GM18867 (cell line): Measurements from ENCODE around the gene HERC2.
"Not testable (repeated sequence)": the region's sequence is repeated elsewhere in the genome, so short reads cannot be mapped to it uniquely, and the experiment has no call there.

Experiments used
- ATAC-seq: cut with Tn5 transposase; IDR thresholded peaks from one replicate; pipeline ENCODE4 v1.9.1; 2021; ENCODE audit warnings: mild to moderate bottlenecking, moderate library complexity; ENCODE audit not compliant: unreplicated experiment

The HERC2 gene

DNA sequence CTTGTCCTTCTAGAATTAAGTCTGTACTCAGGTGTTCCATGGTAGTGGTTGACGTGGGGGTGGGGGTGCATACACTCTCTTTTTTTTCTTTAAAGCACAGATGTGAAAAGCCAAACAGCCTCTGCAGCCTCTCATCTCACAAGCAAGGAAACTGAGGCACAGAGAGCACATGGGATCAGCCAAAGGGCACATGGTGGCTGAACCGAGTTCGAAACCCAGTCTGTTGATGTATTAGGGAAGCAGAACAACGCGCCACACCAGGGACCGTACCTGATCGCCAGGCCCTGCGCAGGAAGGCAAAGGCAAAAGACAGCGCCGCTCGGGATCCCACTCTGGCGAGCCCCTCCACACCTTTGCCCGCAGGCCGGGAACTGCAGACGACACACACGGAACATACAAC is 47.3 kb downstream of the HERC2 start:
- ATAC-seq = no peak

DNA sequence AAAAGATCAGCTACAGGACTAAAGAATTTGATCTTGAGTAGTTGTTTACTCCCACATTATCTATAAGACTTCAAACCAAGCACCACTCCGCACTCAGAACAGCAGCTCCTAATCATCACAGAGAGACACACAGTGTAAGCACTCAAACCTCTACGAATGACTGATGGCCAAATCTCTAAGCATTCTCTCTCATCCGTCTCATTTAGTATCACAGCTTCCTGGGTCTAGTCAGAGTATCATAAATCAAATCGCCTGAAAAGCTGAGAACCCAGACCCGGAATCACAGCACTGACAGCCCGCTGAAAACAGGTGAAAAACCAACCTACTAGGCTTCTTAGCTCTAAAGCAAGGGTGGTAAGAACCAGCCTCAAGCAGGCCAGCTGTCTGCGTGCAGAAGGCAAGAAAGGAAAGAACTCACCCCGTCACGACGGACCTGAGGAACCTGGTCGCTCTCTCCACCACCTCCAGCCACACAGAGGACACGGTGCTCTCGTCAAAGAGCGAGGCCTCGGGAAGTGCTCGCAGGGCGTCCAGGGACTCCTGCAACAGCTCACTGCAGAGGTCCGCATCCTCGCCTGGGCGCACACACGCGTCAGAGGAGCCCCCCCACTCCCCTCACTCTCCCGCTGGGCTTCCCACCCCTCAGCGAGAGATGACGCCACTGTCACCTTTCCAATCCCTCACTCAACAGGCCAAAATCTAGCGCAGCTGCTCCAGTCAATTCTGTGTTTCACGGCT is 47.9 kb downstream of the HERC2 start:
- no peak for ATAC-seq

DNA sequence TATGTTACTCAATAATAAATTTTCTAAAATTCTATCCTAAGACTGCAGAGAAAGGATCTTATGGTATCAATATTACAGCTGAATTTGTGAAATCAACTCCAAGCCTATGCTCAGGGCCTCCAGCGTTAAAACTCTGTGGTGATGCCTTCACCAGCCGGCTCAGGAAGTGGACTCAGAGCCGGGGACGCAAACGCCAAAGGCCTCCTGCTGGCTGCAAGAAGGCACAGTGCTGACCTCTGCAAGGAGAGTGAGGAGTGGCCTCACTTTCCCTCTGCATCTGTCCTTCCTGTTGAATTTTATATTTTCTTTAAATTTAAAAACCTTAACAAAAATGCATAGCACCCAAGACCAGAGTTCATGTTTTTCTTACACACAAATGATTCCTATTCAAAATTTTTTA is 48.5 kb downstream of the HERC2 start:
- no peak for ATAC-seq

DNA sequence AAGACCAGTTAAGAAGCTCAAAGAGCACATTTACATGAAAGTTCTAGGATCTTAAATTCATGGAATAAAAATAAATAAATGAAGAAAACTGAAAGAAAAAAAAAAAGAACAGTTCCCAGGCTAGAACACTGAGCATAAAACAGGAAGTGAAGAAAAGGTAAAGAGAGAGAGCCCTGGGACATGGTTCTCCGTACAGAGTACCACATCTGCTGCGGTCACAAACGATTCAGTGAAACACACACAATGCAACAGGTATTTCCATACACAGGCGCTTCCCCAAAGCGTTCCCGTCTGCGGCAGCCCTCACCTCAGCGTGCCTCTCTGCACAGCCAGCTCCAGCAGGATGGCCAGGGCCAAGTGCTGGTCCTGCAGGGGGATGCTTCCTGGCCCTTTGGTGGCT is 49.4 kb downstream of the HERC2 start:
- no peak for ATAC-seq

DNA sequence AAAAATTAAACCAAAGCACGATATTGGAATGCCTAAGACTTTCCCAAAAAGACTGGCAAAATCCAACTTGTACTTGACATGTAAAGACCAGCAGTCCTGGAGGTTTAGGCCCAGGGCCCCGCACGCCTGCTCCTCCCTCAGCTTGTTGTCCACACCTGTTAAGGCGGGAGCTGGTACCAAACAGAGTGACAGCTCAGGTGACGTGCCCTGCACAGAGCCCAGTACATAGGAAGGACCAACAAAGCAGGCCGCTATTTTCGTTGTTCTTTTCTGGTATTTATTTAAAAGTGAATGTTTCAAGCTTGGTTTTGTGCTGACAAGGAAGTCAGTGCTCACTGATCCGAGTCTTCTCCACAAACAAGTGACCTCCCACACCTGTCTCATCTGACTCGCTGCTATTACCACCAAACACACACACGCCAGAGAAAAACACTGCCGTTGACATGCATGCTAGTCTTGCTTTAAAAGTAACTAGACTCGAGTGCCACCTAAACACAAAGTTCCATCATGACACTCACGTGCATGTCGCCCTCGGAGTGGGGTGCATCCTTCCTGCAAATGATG is 50.2 kb downstream of the HERC2 start:
- ATAC-seq = no peak

DNA sequence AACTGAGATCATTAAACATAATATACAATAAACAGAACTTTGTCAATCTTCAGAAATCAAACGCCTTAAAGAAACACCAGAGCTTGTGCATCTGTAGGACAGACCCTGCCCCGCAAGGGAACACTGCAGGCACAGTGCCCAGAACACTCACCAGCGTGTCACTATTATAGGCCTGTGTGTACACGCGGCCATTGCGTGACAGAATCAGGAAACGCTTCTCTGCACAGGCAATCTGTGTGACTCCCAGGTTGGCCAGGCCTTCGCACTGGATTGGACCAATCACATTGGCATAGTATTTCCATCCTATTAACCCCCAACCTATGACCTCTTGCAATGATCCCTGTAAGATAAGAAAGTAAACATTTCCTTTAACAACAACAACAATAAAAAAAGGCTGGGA is 52.9 kb downstream of the HERC2 start:
- no peak for ATAC-seq

DNA sequence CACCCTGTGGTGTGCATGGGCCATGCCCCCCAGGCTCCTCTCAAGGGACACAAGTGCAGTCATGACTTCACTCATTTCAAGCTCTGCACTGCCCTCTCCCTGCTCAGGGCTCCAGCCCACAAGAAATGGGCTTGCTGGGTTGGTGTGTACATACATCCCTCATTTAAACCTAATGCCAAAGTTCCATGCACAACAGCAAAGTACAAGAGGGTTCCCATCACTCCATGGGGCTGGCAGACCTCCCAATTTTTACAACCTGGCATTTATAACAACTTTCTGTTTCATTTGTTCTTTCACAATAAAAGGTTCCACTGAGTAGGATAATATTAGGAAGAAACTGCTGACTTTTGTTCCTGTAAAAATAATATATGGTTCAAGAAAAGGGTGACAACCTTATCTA is 54.3 kb downstream of the HERC2 start:
- ATAC-seq = no peak

DNA sequence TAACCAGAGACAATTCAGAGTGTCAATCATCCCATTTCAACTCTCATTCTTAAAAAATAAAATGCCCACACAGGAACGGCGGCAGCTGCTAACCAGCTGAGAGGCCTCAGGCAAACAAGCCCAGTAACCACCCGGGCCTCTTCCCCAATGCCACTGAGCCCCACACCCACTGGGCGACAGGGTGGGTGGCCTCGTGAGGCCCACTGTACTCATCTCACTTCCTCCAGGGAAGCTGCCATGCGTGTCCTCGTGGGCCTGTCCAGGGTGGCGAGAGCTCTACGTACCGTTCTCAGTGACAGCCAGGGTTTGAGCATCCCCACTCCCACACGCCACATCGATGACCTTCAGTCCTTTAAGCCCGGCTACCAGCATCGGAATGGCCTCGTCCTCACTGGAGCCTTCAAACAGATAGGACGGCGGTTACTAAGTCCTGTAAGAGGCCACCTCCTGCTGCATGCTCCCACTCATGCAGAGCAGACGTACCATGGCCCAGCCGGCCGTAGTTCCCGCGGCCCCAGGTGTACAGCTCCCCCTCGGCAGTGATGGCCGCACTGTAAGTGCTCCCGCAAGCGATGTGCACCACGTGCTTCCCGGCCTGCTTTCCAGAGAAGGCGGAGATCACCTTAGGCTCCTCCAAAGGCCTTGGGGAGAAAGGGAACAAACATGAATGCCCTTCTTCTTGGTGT is 56.5 kb downstream of the HERC2 start:
- ATAC-seq = peak; percentile 39

DNA sequence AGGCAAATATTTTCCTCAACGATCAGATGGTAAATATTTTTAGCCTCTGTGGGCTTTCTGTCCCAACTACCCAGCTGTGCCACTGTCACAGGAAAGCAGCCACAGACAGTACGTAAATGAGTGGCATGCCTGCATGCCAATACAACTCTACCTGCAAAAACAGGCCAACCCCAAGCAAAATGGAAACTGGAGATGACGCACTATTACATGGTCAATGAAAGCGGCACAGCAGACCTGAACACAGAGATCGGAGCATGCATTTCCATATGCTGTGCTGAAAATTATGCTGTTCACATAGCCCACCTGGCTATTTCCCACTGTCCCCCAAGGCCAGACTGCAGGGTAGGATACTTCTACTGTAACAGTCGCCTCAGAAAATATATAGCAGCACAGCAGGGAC is 57.8 kb downstream of the HERC2 start:
- ATAC-seq = no peak

DNA sequence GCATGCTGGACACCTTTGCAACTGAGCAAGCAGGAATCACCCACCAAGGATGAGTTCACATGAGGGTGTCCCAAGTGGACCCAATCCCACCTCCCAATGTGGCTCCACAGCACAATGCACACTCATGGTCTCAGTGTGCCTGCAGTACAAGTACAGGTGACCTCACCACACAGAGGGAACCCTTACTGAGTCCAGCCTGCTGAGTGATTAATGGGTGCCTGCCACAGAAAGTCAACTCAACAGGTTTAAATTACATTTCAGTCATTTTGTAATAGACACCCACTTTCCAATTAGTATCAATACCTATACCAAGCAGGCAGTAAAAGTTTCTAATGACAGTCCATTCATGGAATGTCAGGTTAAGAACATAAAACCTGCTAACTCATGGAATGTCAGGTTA is 59.5 kb downstream of the HERC2 start:
- ATAC-seq = no peak

DNA sequence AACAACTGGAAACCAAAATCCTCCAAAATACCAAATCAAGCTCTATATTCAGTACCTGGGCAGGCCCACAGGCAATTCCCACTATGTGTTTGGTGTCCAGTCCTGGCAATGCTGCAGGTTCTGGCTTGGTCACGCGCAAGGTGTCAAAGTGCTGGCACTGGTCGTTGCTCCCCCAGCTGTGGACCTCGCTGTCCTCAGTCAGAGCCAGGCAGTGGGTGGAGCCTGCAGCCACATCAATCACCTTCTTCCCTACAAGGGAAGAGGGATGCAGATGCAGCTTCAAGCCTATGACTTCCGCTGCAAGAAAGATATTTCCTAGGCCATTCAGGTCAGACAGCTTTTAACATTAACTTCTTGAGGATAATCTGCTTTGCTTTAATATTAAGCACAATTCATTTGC is 61.3 kb downstream of the HERC2 start:
- ATAC-seq = no peak

DNA sequence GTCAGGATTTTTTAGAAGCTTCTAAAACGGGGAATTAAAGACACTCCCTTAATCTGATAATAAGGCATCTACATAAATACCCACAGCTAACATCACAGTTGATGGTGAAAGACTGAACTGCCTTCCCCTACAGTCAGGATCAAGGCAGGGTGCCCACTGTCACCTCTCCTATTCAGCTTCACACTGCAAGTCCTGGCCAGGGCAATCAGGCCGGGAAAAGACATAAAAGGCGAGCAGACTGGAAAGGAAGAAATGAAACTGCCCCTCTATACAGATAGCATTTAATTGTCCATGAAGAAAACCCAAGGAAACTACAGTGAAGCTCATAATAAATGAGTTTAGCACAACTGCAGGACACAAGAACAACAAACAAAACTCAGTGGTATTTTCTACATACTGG is 61.7 kb downstream of the HERC2 start:
- ATAC-seq = no peak

DNA sequence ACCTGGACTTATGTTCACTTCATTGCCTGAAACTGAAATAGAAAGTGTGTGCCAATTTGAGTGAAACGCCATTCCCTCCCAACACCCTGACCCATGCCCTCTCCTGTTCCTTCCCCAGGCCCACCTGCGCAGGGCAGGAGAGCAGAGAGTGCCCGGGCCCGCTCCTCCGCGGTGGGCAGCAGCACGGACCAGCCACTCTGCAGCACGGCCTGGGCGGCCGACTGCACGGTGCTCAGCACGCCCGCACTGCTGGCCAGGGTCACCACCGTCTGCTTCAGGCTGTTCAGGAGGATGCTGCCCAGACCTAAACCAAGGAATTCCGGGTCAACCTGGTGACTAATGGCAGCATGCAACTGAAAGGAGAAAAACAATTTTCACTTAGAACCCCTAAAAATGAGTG is 66.0 kb downstream of the HERC2 start:
- no peak for ATAC-seq

DNA sequence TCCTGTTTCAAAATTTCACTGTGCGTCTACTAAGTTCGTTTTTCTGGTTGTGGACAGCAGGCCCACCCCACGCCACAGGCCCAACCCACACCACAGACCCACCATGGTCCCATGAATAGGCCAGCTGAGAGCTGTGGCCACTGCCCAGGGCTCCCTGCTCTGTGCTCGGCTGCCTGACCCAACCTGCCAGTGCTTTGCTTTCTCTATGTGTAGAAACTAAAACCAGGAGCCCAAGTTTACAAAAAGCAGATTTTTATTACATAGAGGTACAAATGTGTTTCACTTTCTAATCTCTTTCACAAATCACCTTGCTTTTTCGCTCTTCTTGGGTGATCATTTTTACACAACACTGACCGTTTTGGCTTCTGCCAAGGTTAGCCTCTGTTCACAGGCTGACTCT is 69.1 kb downstream of the HERC2 start:
- peak; percentile 97 for ATAC-seq

DNA sequence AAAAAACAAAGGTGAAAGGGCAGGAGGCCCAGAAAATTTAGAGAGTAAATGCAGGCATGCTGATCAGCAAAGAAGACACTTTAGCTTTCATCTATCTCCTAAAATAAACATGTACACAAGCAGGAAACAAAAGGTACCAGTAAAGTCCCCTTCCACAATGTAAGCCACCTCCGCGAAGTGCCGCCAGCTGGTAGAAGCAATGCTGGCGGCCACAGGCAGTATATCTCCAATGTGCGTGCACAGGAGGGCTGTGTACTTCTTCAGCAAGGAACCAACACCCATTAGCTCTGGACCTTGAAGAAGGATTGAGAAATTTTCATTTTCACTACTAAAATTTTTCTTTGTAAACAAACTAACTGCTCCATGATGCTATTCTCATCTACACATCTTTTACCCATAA is 75.4 kb downstream of the HERC2 start:
- no peak for ATAC-seq

DNA sequence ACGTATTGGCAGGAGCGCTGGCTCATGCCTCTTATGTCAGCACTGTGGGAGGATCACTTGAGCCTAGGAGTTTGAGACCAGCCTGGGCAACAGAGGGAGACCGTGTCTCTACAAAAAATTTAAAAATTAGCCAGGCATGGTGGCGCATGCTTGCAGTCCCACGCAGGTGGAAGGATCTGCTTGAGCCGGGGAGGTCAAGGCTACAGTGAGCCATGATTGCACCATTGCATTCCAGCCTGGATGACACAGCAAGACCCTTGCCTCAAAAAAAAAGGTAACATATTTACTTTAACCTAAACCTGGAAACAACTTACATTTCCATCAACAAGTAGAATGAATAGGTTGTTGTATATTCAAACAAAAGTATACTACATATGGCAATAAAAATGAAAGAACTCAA is 78.1 kb downstream of the HERC2 start:
- no peak for ATAC-seq

DNA sequence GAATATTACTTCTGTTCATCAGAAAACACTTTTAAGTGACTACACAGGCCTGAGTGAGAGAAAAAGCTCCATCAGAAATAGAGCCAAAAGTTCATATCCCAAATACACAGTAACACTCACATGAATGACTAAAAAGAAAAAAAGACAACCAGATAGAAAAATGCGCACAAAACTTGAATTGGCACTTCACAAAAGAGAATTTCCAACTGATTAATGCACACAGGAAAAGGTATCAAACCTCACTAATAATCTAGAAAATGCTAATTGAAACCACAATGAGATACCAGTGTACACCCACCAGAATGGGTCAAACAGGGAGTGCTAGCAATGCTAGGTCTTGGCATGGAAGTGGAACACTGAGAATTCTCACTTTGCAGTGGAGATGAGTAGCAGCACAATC is 78.6 kb downstream of the HERC2 start:
- no peak for ATAC-seq

DNA sequence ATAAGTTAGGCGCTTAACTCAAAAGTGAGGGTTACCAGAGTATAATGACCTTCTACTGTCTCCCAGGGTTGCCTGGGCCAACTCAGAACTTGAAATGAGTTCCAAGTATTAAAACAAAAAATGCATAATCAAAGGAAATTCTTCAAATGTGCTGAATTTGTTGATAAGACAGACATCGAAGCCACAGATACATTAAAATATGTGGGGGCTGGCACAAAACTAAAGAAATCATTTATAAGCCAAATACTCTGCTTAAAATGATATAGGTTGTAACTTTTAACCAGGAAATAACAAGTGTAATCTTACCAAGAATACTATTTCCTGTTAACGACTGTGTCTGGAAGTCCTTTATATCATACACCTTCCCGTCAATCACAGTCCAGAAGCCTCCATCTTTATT is 83.7 kb downstream of the HERC2 start:
- not testable (repeated sequence) for ATAC-seq

DNA sequence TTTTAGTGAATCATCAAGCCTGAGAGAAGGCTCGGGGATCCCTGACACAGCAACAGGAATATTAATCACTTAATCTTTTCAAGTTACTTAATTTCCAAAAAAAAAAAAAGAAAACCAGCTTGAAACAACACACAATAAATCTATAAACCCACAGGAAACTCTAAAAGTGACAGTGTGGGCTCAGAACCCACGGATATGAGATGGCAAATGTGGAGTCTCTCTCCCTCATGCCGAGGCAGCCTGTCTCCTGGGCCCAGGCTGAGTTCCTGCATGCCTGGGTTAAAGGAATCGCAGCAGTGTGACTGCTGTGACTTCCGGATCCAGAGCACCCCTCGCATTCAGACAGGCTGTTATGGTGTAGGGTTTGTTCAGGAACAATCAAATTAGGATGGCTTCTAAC is 90.2 kb downstream of the HERC2 start:
- not testable (repeated sequence) for ATAC-seq

DNA sequence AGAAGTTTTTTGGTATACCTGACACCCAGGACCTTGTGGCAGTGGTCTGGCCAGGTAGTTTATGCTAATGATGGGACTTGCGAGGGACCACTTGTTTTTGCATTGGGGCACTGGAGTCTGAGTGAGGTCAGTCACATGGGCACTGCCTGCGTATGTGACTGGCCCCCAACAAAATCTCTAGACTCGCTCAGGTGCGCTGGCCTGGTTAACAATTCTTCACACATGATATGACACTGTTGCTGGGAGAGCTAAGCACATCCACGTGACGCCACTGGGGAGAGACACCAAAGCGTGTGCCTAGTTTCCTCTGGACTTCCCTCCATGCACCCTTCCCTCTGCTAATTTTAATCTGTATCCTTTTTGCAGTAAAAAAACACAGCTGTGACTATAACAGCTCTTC is 90.6 kb downstream of the HERC2 start:
- not testable (repeated sequence) for ATAC-seq

DNA sequence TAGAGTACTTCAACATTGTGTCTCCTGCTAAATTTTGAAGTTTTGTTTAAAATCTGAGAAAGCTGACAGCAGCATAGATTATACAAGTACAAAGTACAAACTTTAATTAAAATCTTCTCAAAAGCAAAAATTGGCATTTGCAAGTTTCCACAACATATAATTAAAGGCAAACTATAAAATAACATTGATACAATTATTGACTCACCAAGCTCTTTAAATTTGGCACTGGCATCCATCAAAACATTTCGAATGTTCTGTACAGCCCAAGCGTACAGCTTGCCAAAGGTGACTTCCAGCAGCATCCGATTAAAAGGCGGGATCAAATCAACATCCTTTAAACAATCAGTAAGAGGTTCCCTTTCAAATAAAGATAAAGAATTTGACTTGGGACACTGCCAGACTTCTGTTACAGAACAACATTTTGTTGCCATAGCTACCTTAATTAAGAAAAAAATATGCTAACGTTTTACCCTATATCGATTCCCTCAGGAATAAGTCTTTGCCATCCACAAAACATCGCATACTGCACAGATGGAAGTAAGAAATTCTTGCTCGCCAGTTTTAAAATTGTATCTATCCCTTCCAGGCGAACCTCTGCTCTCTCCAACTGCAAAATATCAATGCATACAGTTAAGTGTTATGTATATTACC is 92.9 kb downstream of the HERC2 start:
- not testable (repeated sequence) for ATAC-seq

DNA sequence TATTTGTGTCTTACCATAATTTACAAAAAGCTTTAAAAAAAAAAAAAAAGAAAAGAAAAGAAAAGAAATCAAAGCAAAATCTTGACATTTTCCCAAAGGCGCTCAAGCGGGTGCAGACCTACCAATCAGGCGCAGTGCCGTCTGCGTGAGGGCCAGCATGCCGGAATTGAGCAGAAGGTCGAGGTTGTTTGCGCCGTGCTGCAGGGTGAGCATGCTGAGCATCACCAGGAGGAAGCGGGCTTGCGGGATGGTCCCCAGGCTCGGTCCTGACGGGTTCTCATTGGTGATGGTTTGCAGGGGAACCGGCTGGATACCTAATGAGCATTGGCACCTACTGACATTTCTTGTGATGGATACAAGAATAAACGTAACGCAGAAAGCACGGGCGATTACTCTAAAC is 93.9 kb downstream of the HERC2 start:
- ATAC-seq = no peak
